Spinal cord (tissue), 10 donors: ENCODE measurements around the gene FUT2. TPM values are rescaled to one million over a fixed set of nuclear protein-coding genes. Genes with fewer than 3 reads are reported as not detected.

Experiments used
- DNase-seq, 6 donors: peaks; one replicate each; pipeline versions ENCODE4 v3.0.0 to v3.0.0-alpha.2; 2013 to 2015; ENCODE audit warnings: low spot score in 6 of 6, low read depth in 4 of 6
- H3K27ac ChIP-seq: one replicate; pipeline ENCODE4 v1.5.1; 2013; ENCODE audit warnings: low read depth, low read length, control low read depth
- H3K27me3 ChIP-seq: one replicate; pipeline ENCODE4 v1.6.1; 2013; ENCODE audit warnings: low read length; ENCODE audit not compliant: control insufficient read depth, insufficient read depth
- H3K36me3 ChIP-seq: one replicate; pipeline ENCODE4 v1.6.1; 2013; ENCODE audit warnings: low read length; ENCODE audit not compliant: control insufficient read depth, insufficient read depth
- H3K4me1 ChIP-seq: one replicate; pipeline ENCODE4 v1.6.1; 2013; ENCODE audit warnings: low read length; ENCODE audit not compliant: control insufficient read depth, insufficient read depth
- H3K4me3 ChIP-seq: one replicate; pipeline ENCODE4 v1.5.1; 2013; ENCODE audit warnings: low read depth, low read length, control low read depth
- H3K9me3 ChIP-seq: one replicate; pipeline ENCODE4 v1.6.1; 2013; ENCODE audit warnings: low read length; ENCODE audit not compliant: control insufficient read depth, insufficient read depth
- WGBS: methylation state at CpG from one replicate; pipeline ENCODE4 v1.1.5; 2013; ENCODE audit warnings: missing lambda C conversion rate; ENCODE audit not compliant: insufficient coverage; 5-methylcytosine and 5-hydroxymethylcytosine counted together
- polyA plus RNA-seq, 2 donors: library from polyadenylated mRNA; unstranded; fragments of 120-200 nt; gene quantifications; one replicate each; pipeline ENCODE4 v1.2.1, GENCODE V29; 2013; ENCODE audit not compliant: insufficient read length in 2 of 2
- total RNA-seq, 2 donors: library from RNA; depleted of rRNA in 1 of 2; stranded (reverse); fragments of 120-200 nt in 1 of 2; fragments of >200 nt in 1 of 2; gene quantifications; one replicate each; pipeline versions ENCODE4 v1.2.3 to v1.2.4, GENCODE V29; 2013 to 2014
- donor health status: healthy.

FUT2 gene
- total and polyA plus RNA-seq, 4 donors = 2.1 to 6.7 TPM; not detected in 2

- H3K27ac ChIP-seq = peak within 1 kb of the TSS; percentile 67
- H3K4me3 ChIP-seq = peak within 1 kb of the TSS; percentile 55
- H3K9me3 ChIP-seq = no peaks in the 10 kb centered on the region
- peaks cover 8% of the 10 kb centered on the region for H3K36me3 ChIP-seq
- WGBS = under 1% methylated on average over 18 of the region's 31 CpGs
- H3K4me1 ChIP-seq = peaks cover 12% of the 10 kb centered on the region
- DNase-seq = peak in 5 of 6 donors; percentile 64 to 97 (median 79)
- H3K27me3 ChIP-seq = peaks cover 31% of the 10 kb centered on the region
These were observed 51.2 kb downstream of the FUT2 start, which contains the start of gene IZUMO1 for GRCh38 chr19:48746738-48747575. Gene IZUMO1, minus strand, starts transcription at chr19:48746909. Its CDS starts 1,050 bp downstream, at chr19:48745859.

GRCh38 chr19:48749571-48750198 lies 53.9 kb downstream of the FUT2 start:
- peaks cover 27% of the 10 kb centered on the region for H3K4me1 ChIP-seq
- H3K27me3 ChIP-seq = peaks cover 54% of the 10 kb centered on the region
- no peak overlapping the region for H3K4me3 ChIP-seq
- no peaks in the 10 kb centered on the region for H3K9me3 ChIP-seq
- peaks cover 8% of the 10 kb centered on the region for H3K36me3 ChIP-seq
- no peak for DNase-seq
- WGBS = 73% methylated on average over 4 of the region's 4 CpGs
- H3K27ac ChIP-seq = no peak overlapping the region

GRCh38 chr19:48750351-48750750 lies 54.6 kb downstream of the FUT2 start:
- WGBS = 93% methylated on average over 26 of the region's 31 CpGs
- Histone ChIP-seq H3K9me3 (no peaks in the 10 kb centered on the region), H3K4me3 (no peak overlapping the region), H3K27ac (no peak overlapping the region), H3K36me3 (peaks cover 8% of the 10 kb centered on the region), H3K4me1 (peaks cover 26% of the 10 kb centered on the region), H3K27me3 (peaks cover 54% of the 10 kb centered on the region)
- DNase-seq = no peak

GRCh38 chr19:48750771-48751504 lies 55.2 kb downstream of the FUT2 start:
- no peak for DNase-seq
- 91% methylated on average over 29 of the region's 29 CpGs for WGBS
- Histone ChIP-seq H3K4me3 (no peak overlapping the region), H3K27me3 (peaks cover 48% of the 10 kb centered on the region), H3K9me3 (no peaks in the 10 kb centered on the region), H3K27ac (no peak overlapping the region), H3K4me1 (peaks cover 22% of the 10 kb centered on the region), H3K36me3 (peaks cover 8% of the 10 kb centered on the region)

GRCh38 chr19:48751845-48752495 lies 56.2 kb downstream of the FUT2 start:
- no peaks in the 10 kb centered on the region for H3K9me3 ChIP-seq
- H3K27me3 ChIP-seq = peaks cover 39% of the 10 kb centered on the region
- H3K4me3 ChIP-seq = peak overlapping the region; percentile 22
- H3K4me1 ChIP-seq = peaks cover 19% of the 10 kb centered on the region
- DNase-seq = peak in 1 of 6 donors; percentile 39
- WGBS = 24% methylated on average over 10 of the region's 20 CpGs
- no peak overlapping the region for H3K27ac ChIP-seq
- peaks cover 8% of the 10 kb centered on the region for H3K36me3 ChIP-seq

DNA sequence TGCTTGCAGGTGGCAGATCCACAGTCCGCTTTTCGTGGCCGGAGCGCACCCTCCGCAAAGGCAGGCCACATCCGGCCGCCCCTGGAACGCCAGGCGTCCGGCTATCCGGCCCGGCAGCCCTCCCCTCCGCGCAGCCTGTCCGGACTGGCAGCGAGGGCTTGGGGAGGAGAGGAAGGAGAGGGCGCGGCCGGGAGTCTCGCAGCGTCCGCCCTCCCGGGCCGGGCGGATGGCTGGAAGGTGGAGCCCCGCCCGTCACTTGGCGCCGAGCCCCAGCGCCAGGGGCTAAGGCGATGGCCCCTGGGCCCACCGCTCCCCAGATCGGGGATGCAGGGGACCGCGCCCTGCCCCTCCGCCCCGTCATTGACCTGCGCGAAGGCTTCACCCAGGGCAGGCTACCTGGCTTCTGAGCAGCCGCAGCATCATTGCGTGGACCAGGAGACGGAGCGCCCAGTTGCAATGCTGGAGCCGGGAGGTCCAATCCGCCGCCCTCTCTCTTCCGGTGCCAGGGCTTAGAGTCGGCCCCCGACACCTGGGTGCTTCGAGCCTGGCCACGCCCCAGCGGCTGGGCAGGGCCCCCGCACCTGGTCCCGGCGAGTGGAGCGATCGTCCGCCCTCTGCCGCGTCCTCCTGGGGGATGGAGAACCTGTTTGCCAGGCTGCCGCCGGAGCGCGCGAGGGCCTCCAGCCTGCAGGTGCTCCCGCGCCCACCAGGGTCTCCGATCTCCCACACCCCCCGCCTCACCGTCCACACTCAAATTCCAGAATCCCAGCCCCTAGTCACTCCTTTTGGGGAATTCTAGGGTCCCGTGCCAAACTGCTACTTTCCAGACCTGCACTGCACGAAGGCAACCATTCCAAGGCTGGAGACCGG lies 57.0 kb downstream of the FUT2 start, which contains the start of gene FUT1:
TSS of gene FUT1 (minus strand) at position 146 of the 870 bp plus-strand sequence. CDS start 1,360 bp downstream, outside the sequence.
- H3K9me3 ChIP-seq = no peaks in the 10 kb centered on the region
- H3K4me3 ChIP-seq = peak within 1 kb of the TSS; percentile 22
- DNase-seq = peak in 2 of 6 donors; percentile 40 to 86
- no peak within 1 kb of the TSS for H3K27ac ChIP-seq
- H3K4me1 ChIP-seq = peaks cover 16% of the 10 kb centered on the region
- under 1% methylated on average over 71 of the region's 73 CpGs for WGBS
- peaks cover 8% of the 10 kb centered on the region for H3K36me3 ChIP-seq
- peaks cover 39% of the 10 kb centered on the region for H3K27me3 ChIP-seq

- 80% methylated on average over 4 of the region's 4 CpGs for WGBS
- Histone ChIP-seq H3K36me3 (peaks cover 8% of the 10 kb centered on the region), H3K4me1 (peaks cover 16% of the 10 kb centered on the region), H3K27ac (no peak within 1 kb of the TSS), H3K4me3 (no peak within 1 kb of the TSS), H3K27me3 (peaks cover 37% of the 10 kb centered on the region), H3K9me3 (no peaks in the 10 kb centered on the region)
- DNase-seq = no peak
These were observed 59.4 kb downstream of the FUT2 start, which contains the start of gene FGF21 for GRCh38 chr19:48755084-48755641. Gene FGF21, plus strand, starts transcription at chr19:48755524. Its CDS starts 713 bp downstream, at chr19:48756237.
